Transverse colon (tissue), 4 donors: ENCODE data around the gene ZNF530. TPM values are rescaled to one million over a fixed set of nuclear protein-coding genes. Genes with fewer than 3 reads are reported as not detected.

ENCODE experiments used
- DNase-seq: peaks from one replicate; pipeline ENCODE4 v3.0.0-alpha.2; 2019
- H3K27ac ChIP-seq, 4 donors: fragments of 200-600 bp; sonication (generic); 2 replicates each; pipeline ENCODE4 v1.5.1; 2016 to 2018; ENCODE audit warnings: inconsistent platforms in 4 of 4
- H3K27me3 ChIP-seq: fragments of 200-600 bp; sonication (generic); 2 replicates; pipeline ENCODE4 v1.5.1; 2017; ENCODE audit warnings: inconsistent platforms
- H3K36me3 ChIP-seq, 4 donors: fragments of 200-600 bp; sonication (generic); 2 replicates each; pipeline ENCODE4 v1.5.1; 2017 to 2019; ENCODE audit warnings: inconsistent platforms in 4 of 4
- H3K4me1 ChIP-seq, 4 donors: fragments of 200-600 bp; sonication (generic); 2 replicates each; pipeline ENCODE4 v1.5.1; 2017 to 2020; ENCODE audit warnings: inconsistent platforms in 4 of 4
- H3K4me3 ChIP-seq, 4 donors: fragments of 200-600 bp; sonication (generic); 1 replicate in 1 of 4; 2 replicates in 3 of 4; pipeline versions ENCODE4 v1.5.1 to v1.6.1; 2017 to 2019; ENCODE audit warnings: inconsistent platforms in 4 of 4
- H3K9me3 ChIP-seq, 2 donors: fragments of 200-600 bp; sonication (generic); 2 replicates each; pipeline ENCODE4 v1.5.1; 2017 to 2019; ENCODE audit warnings: inconsistent platforms in 2 of 2
- CTCF ChIP-seq, 5 experiments: fragments of 200-600 bp in 3 of 5; fragments of 450-650 bp in 2 of 5; sonication (generic) in 3 of 5; IDR thresholded peaks; 1 replicate in 2 of 5; 2 replicates in 3 of 5; pipeline ENCODE4 v1.5.1; 2016 to 2017; ENCODE audit warnings: antibody characterized with exemption in 5 of 5, inconsistent platforms in 3 of 5, mild to moderate bottlenecking in 2 of 5, moderate library complexity in 1 of 5
- EP300 ChIP-seq: sonication (generic); formaldehyde crosslinking; IDR thresholded peaks from one replicate; pipeline ENCODE4 v1.6.1; 2017; ENCODE audit warnings: antibody characterized with exemption, low read depth
- POLR2A ChIP-seq: fragments of 450-650 bp; IDR thresholded peaks from one replicate; pipeline ENCODE4 v1.6.1; 2016; ENCODE audit warnings: antibody characterized with exemption, mild to moderate bottlenecking, moderate library complexity
- POLR2AphosphoS5 ChIP-seq, 3 donors: sonication (generic); formaldehyde crosslinking; IDR thresholded peaks; one replicate each; pipeline ENCODE4 v1.6.1; 2016; ENCODE audit warnings: antibody characterized with exemption in 3 of 3
- WGBS, 2 donors: methylation state at CpG; one replicate each; pipeline ENCODE4 v1.1.5; 2018; ENCODE audit warnings: low coverage in 1 of 2; 5-methylcytosine and 5-hydroxymethylcytosine counted together
- in situ Hi-C, 4 donors: fragments of 200-750 bp; cut with MboI; loops; one replicate each; pipeline versions ENCODE4 v1.15.0 to v1.15.1; 2017; ENCODE audit warnings: low sequenced_read_pairs in 3 of 4, low pct_ligation_motif_present in 1 of 4, low pct_unique_long_range_greater_than_20kb in 1 of 4
- intact Hi-C: fragments of 100-400 bp; cut with DNase I; formaldehyde crosslinking; loops from one replicate; pipeline ENCODE4 v1.15.1; 2023; ENCODE audit warnings: low total_unique reads
- total RNA-seq, 4 donors: library from RNA; depleted of rRNA; stranded (reverse); fragments of >200 nt; gene quantifications; one replicate each; pipeline ENCODE4 v1.1.0, GENCODE V29; 2016

Gene ZNF530
- total RNA-seq, 4 donors from 2014 or later: 2.4 to 4.4 TPM; not detected in 2

GRCh38 chr19:57615346-57615745 is 15.7 kb downstream of the ZNF530 start:
- 93 to 97% methylated on average over 3 of the region's 3 CpGs for WGBS, 2 donors
- TF ChIP-seq EP300 (no peak), POLR2A (no peak), CTCF (IDR thresholded peaks at IDR 0.05) (no peak), POLR2AphosphoS5 (IDR thresholded peaks at IDR 0.05) (no peak)
- in situ Hi-C loops (no loop called here), intact Hi-C loops (no loop called here)
- Histone ChIP-seq H3K4me3 (peak overlapping the region in 1 of 4 donors; percentile 86), H3K27me3 (no peaks in the 10 kb centered on the region), H3K4me1 (peaks cover 4 to 10% (median 7%) of the 10 kb centered on the region in 4 donors), H3K27ac (no peak overlapping the region), H3K9me3 (peaks cover 55 to 57% of the 10 kb centered on the region in 2 donors), H3K36me3 (peaks cover 6 to 54% (median 29%) of the 10 kb centered on the region in 4 donors)
- no peak for DNase-seq

- Histone ChIP-seq H3K4me3 (no peak overlapping the region), H3K9me3 (peaks cover 98 to 99% of the 10 kb centered on the region in 2 donors), H3K27me3 (no peaks in the 10 kb centered on the region), H3K36me3 (peaks cover 13 to 82% (median 48%) of the 10 kb centered on the region in 4 donors), H3K27ac (no peak overlapping the region), H3K4me1 (no peaks in the 10 kb centered on the region)
- WGBS, 2 donors: 97% methylated on average over 5 to 10 of the region's 10 CpGs
- no peak for TF ChIP-seq POLR2AphosphoS5 (IDR thresholded peaks at IDR 0.05)
- no peak for TF ChIP-seq CTCF (IDR thresholded peaks at IDR 0.05)
- intact Hi-C loops: no loop called here
- in situ Hi-C loops: no loop called here
- no peak for DNase-seq
Observed at GRCh38 chr19:57620673-57621348, 21.1 kb downstream of the ZNF530 start.

- in situ Hi-C loops (no loop called here), intact Hi-C loops (no loop called here)
- no peak for DNase-seq
- Histone ChIP-seq H3K4me1 (no peaks in the 10 kb centered on the region), H3K27ac (no peak overlapping the region), H3K27me3 (no peaks in the 10 kb centered on the region), H3K9me3 (peaks cover 86 to 93% of the 10 kb centered on the region in 2 donors), H3K4me3 (no peak overlapping the region), H3K36me3 (peaks cover 13 to 62% (median 36%) of the 10 kb centered on the region in 4 donors)
- TF ChIP-seq EP300 (no peak), CTCF (IDR thresholded peaks at IDR 0.05) (no peak), POLR2AphosphoS5 (IDR thresholded peaks at IDR 0.05) (no peak), POLR2A (no peak)
Observed at GRCh38 chr19:57623091-57623490, 23.4 kb downstream of the ZNF530 start.

GRCh38 chr19:57632987-57633831 is 33.5 kb downstream of the ZNF530 start, which contains the start of gene ZNF211:
Gene ZNF211 (plus strand): TSS chr19:57633168. CDS start chr19:57633347, 179 bp downstream.
- peak; percentile 93 for DNase-seq
- intact Hi-C loops (no loop called here), in situ Hi-C loops (no loop called here)
- H3K4me1 ChIP-seq: peaks cover 4 to 14% (median 10%) of the 10 kb centered on the region in 4 donors
- peak within 1 kb of the TSS; percentile 74 to 85 (median 80) for H3K27ac ChIP-seq
- peaks cover 0 to 39% (median 17%) of the 10 kb centered on the region in 4 donors for H3K36me3 ChIP-seq
- peaks cover 25 to 31% of the 10 kb centered on the region in 2 donors for H3K9me3 ChIP-seq
- peak within 1 kb of the TSS; percentile 58 to 73 (median 64) for H3K4me3 ChIP-seq
- H3K27me3 ChIP-seq: no peaks in the 10 kb centered on the region
- TF ChIP-seq EP300 (no peak), POLR2AphosphoS5 (IDR thresholded peaks at IDR 0.05) (peak in 2 of 3 donors; percentile 52 to 59), POLR2A (peak; percentile 31), CTCF (IDR thresholded peaks at IDR 0.05) (no peak)
- 1 to 2% methylated on average over 9 to 51 of the region's 59 CpGs for WGBS, 2 donors
